ENCODE data around the gene CCDC142.
A peak's percentile ranks its signal among the peaks of the same experiment; 100 is the strongest.

The CCDC142 gene

GRCh38 chr2:74527741-74528140, 44.9 kb upstream of the CCDC142 start:
- no peak overlapping the region for H2BK5ac ChIP-seq (ENCODE audit: low read length)
- no peak overlapping the region for H2BK12ac ChIP-seq (ENCODE audit: low read length)
- H3K4ac ChIP-seq (ENCODE audit: low read length) = no peak overlapping the region
- no peak overlapping the region for H2AFZ ChIP-seq (ENCODE audit: low read length)
- H3K27ac ChIP-seq (replicated peaks; ENCODE audit: low read length) = no peak overlapping the region
- H2BK120ac ChIP-seq (ENCODE audit: low read depth, low read length) = no peak overlapping the region
- H3K18ac ChIP-seq (ENCODE audit: low read length) = no peak overlapping the region
- no peak overlapping the region for H3K9ac ChIP-seq (ENCODE audit: low read depth, low read length, poor library complexity)
- peaks cover 33 to 51% of the 10 kb centered on the region in 2 donors for H3K36me3 ChIP-seq (replicated peaks in 1 of 2; ENCODE audit: control insufficient read depth in 2 of 2, insufficient read depth in 2 of 2, low read length in 2 of 2)
- peaks cover 5% of the 10 kb centered on the region for H3K79me1 ChIP-seq (ENCODE audit: low read depth, low read length)
- no peak overlapping the region for H3K14ac ChIP-seq (ENCODE audit: low read length)
- H2BK15ac ChIP-seq (ENCODE audit: low read length) = no peak overlapping the region
- H3K27me3 ChIP-seq (ENCODE audit: control insufficient read depth in 3 of 3, insufficient read depth in 3 of 3, low read depth in 1 of 3, low read length in 3 of 3) = peaks cover 0 to 6% (median 0%) of the 10 kb centered on the region in 3 experiments
- H2AK5ac ChIP-seq (ENCODE audit: low read depth, low read length) = no peak overlapping the region
- H3K4me1 ChIP-seq (ENCODE audit: control insufficient read depth in 2 of 2, insufficient read depth in 1 of 2, low read depth in 1 of 2, low read length in 2 of 2) = peaks cover 11 to 17% of the 10 kb centered on the region in 2 donors
- no CpG with 5 or more reads among the region's 9 CpGs for WGBS, 2 donors (ENCODE audit: extremely low coverage in 2 of 2, insufficient read length in 2 of 2, insufficient replicate concordance in 1 of 2)
- H3K9me3 ChIP-seq (replicated peaks in 1 of 2; ENCODE audit: control insufficient read depth in 2 of 2, insufficient read depth in 1 of 2, low read depth in 1 of 2, low read length in 2 of 2) = peaks cover 0 to 2% of the 10 kb centered on the region in 2 donors
- H3K4me3 ChIP-seq (ENCODE audit: low read length in 2 of 2) = peak overlapping the region in 1 of 2 donors; percentile 72
- H3K4me2 ChIP-seq (ENCODE audit: insufficient read depth, low read length, poor library complexity, severe bottlenecking) = no peak overlapping the region
- H3K23ac ChIP-seq (ENCODE audit: low read depth, low read length, poor library complexity) = no peak overlapping the region
- H4K8ac ChIP-seq (ENCODE audit: low read depth, low read length) = no peak overlapping the region
- H4K91ac ChIP-seq (ENCODE audit: low read depth, low read length, poor library complexity) = no peak overlapping the region
- no peak for DNase-seq (ENCODE audit: low spot score)

GRCh38 chr2:74526649-74527230, 43.9 kb upstream of the CCDC142 start:
- Histone ChIP-seq H3K4me1 (ENCODE audit: control insufficient read depth in 2 of 2, insufficient read depth in 1 of 2, low read depth in 1 of 2, low read length in 2 of 2) (peaks cover 11 to 17% of the 10 kb centered on the region in 2 donors), H3K36me3 (replicated peaks in 1 of 2; ENCODE audit: control insufficient read depth in 2 of 2, insufficient read depth in 2 of 2, low read length in 2 of 2) (peaks cover 29 to 41% of the 10 kb centered on the region in 2 donors), H3K9me3 (replicated peaks in 1 of 2; ENCODE audit: control insufficient read depth in 2 of 2, insufficient read depth in 1 of 2, low read depth in 1 of 2, low read length in 2 of 2) (peaks cover 0 to 2% of the 10 kb centered on the region in 2 donors), H2AK5ac (ENCODE audit: low read depth, low read length) (no peak overlapping the region), H3K27me3 (ENCODE audit: control insufficient read depth in 3 of 3, insufficient read depth in 3 of 3, low read depth in 1 of 3, low read length in 3 of 3) (peaks cover 0 to 16% (median 3%) of the 10 kb centered on the region in 3 experiments), H3K9ac (ENCODE audit: low read depth, low read length, poor library complexity) (no peak overlapping the region), H3K18ac (ENCODE audit: low read length) (no peak overlapping the region), H3K4me3 (ENCODE audit: low read length in 2 of 2) (no peak overlapping the region), H3K4me2 (ENCODE audit: insufficient read depth, low read length, poor library complexity, severe bottlenecking) (no peak overlapping the region), H3K27ac (replicated peaks; ENCODE audit: low read length) (no peak overlapping the region), H2BK12ac (ENCODE audit: low read length) (no peak overlapping the region), H3K14ac (ENCODE audit: low read length) (no peak overlapping the region), H2AFZ (ENCODE audit: low read length) (no peak overlapping the region), H2BK5ac (ENCODE audit: low read length) (no peak overlapping the region), H3K79me1 (ENCODE audit: low read depth, low read length) (peaks cover 5% of the 10 kb centered on the region), H3K23ac (ENCODE audit: low read depth, low read length, poor library complexity) (no peak overlapping the region), H2BK120ac (ENCODE audit: low read depth, low read length) (no peak overlapping the region), H2BK15ac (ENCODE audit: low read length) (no peak overlapping the region), H4K8ac (ENCODE audit: low read depth, low read length) (no peak overlapping the region), H4K91ac (ENCODE audit: low read depth, low read length, poor library complexity) (no peak overlapping the region), H3K4ac (ENCODE audit: low read length) (no peak overlapping the region)
- no peak for DNase-seq (ENCODE audit: low spot score)
- no CpG with 5 or more reads among the region's 11 CpGs for WGBS, 2 donors (ENCODE audit: extremely low coverage in 2 of 2, insufficient read length in 2 of 2, insufficient replicate concordance in 1 of 2)

- Histone ChIP-seq H3K4me1 (ENCODE audit: control insufficient read depth in 2 of 2, insufficient read depth in 1 of 2, low read depth in 1 of 2, low read length in 2 of 2) (peaks cover 11 to 12% of the 10 kb centered on the region in 2 donors), H2BK15ac (ENCODE audit: low read length) (no peak within 1 kb of the TSS)
- DNase-seq (ENCODE audit: low spot score) = no peak
Measured at GRCh38 chr2:74525717-74526648, 43.2 kb upstream of the CCDC142 start, which contains the start of gene DQX1. Gene DQX1, minus strand, starts transcription at chr2:74526231. Its CDS starts 502 bp downstream, at chr2:74525729.

More at GRCh38 chr2:74525717-74526648, 43.2 kb upstream of the CCDC142 start, which contains the start of gene DQX1:
- Histone ChIP-seq H3K79me1 (ENCODE audit: low read depth, low read length) (peaks cover 5% of the 10 kb centered on the region), H2BK5ac (ENCODE audit: low read length) (no peak within 1 kb of the TSS), H3K27me3 (ENCODE audit: control insufficient read depth in 3 of 3, insufficient read depth in 3 of 3, low read depth in 1 of 3, low read length in 3 of 3) (peaks cover 0 to 23% (median 4%) of the 10 kb centered on the region in 3 experiments), H2BK12ac (ENCODE audit: low read length) (no peak within 1 kb of the TSS), H3K4me2 (ENCODE audit: insufficient read depth, low read length, poor library complexity, severe bottlenecking) (no peak within 1 kb of the TSS), H4K91ac (ENCODE audit: low read depth, low read length, poor library complexity) (no peak within 1 kb of the TSS), H3K9me3 (replicated peaks in 1 of 2; ENCODE audit: control insufficient read depth in 2 of 2, insufficient read depth in 1 of 2, low read depth in 1 of 2, low read length in 2 of 2) (peaks cover 0 to 2% of the 10 kb centered on the region in 2 donors), H2AK5ac (ENCODE audit: low read depth, low read length) (no peak within 1 kb of the TSS), H3K9ac (ENCODE audit: low read depth, low read length, poor library complexity) (no peak within 1 kb of the TSS), H2AFZ (ENCODE audit: low read length) (no peak within 1 kb of the TSS), H3K27ac (replicated peaks; ENCODE audit: low read length) (no peak within 1 kb of the TSS), H3K18ac (ENCODE audit: low read length) (no peak within 1 kb of the TSS), H2BK120ac (ENCODE audit: low read depth, low read length) (no peak within 1 kb of the TSS), H3K4me3 (ENCODE audit: low read length in 2 of 2) (no peak within 1 kb of the TSS), H3K4ac (ENCODE audit: low read length) (no peak within 1 kb of the TSS), H3K36me3 (replicated peaks in 1 of 2; ENCODE audit: control insufficient read depth in 2 of 2, insufficient read depth in 2 of 2, low read length in 2 of 2) (peaks cover 27 to 33% of the 10 kb centered on the region in 2 donors), H4K8ac (ENCODE audit: low read depth, low read length) (no peak within 1 kb of the TSS), H3K14ac (ENCODE audit: low read length) (no peak within 1 kb of the TSS), H3K23ac (ENCODE audit: low read depth, low read length, poor library complexity) (no peak within 1 kb of the TSS)
- no CpG with 5 or more reads among the region's 11 CpGs for WGBS, 2 donors (ENCODE audit: extremely low coverage in 2 of 2, insufficient read length in 2 of 2, insufficient replicate concordance in 1 of 2)
